Embryonic facial prominence (tissue), 1 donor: ENCODE measurements around the gene KCNMB3.
"Not testable (repeated sequence)": the region's sequence is repeated elsewhere in the genome, so short reads cannot be mapped to it uniquely, and the experiment has no call there.

Experiments used
- DNase-seq: peaks from one replicate; pipeline ENCODE4 v3.0.0-alpha.2; 2016; ENCODE audit errors: extremely low spot score

KCNMB3 gene

GRCh38 chr3:179264449-179264848 lies 13.5 kb upstream of the KCNMB3 start:
- no peak for DNase-seq

- no peak for DNase-seq
Observed at GRCh38 chr3:179263134-179263533, 12.2 kb upstream of the KCNMB3 start.

GRCh38 chr3:179260949-179261765 lies 10.2 kb upstream of the KCNMB3 start:
- no peak for DNase-seq

- DNase-seq = not testable (repeated sequence)
Observed at GRCh38 chr3:179259959-179260756, 9.2 kb upstream of the KCNMB3 start.

GRCh38 chr3:179258820-179259219 lies 7.9 kb upstream of the KCNMB3 start:
- no peak for DNase-seq

GRCh38 chr3:179257742-179258141 lies 6.8 kb upstream of the KCNMB3 start:
- not testable (repeated sequence) for DNase-seq

GRCh38 chr3:179256813-179257212 lies 5.9 kb upstream of the KCNMB3 start:
- DNase-seq = no peak

GRCh38 chr3:179247289-179248015 lies 3.5 kb downstream of the KCNMB3 start:
- DNase-seq = no peak

- DNase-seq = no peak
Observed at GRCh38 chr3:179244878-179245277, 6.0 kb downstream of the KCNMB3 start.

- DNase-seq = not testable (repeated sequence)
Observed at GRCh38 chr3:179242859-179243258, 8.1 kb downstream of the KCNMB3 start.

GRCh38 chr3:179240299-179240698 lies 10.6 kb downstream of the KCNMB3 start:
- not testable (repeated sequence) for DNase-seq

- DNase-seq = no peak
Observed at GRCh38 chr3:179236669-179237301, 14.1 kb downstream of the KCNMB3 start.

- no peak for DNase-seq
Observed at GRCh38 chr3:179234199-179234598, 16.7 kb downstream of the KCNMB3 start.

GRCh38 chr3:179233043-179233442 lies 17.9 kb downstream of the KCNMB3 start:
- DNase-seq = no peak

GRCh38 chr3:179229177-179229576 lies 21.7 kb downstream of the KCNMB3 start:
- no peak for DNase-seq

- DNase-seq = no peak
Observed at GRCh38 chr3:179227349-179227748, 23.6 kb downstream of the KCNMB3 start.

- DNase-seq = no peak
Observed at GRCh38 chr3:179224584-179224983, 26.3 kb downstream of the KCNMB3 start.

- DNase-seq = no peak
Observed at GRCh38 chr3:179223548-179223947, 27.4 kb downstream of the KCNMB3 start.

- DNase-seq = not testable (repeated sequence)
Observed at GRCh38 chr3:179218213-179218612, 32.7 kb downstream of the KCNMB3 start.

GRCh38 chr3:179215550-179215949 lies 35.4 kb downstream of the KCNMB3 start:
- not testable (repeated sequence) for DNase-seq

GRCh38 chr3:179200790-179201189 lies 50.1 kb downstream of the KCNMB3 start:
- DNase-seq = no peak

GRCh38 chr3:179196700-179197099 lies 54.2 kb downstream of the KCNMB3 start:
- DNase-seq = no peak
